HFF-Myc (cell line): ENCODE data around the gene SEBOX.

Source experiments
- DNase-seq: peaks from one replicate; pipeline ENCODE4 v3.0.0-alpha.2; 2011; ENCODE audit warnings: low read depth; ENCODE audit errors: extremely low read depth
- H3K4me3 ChIP-seq: replicated peaks from 2 replicates; pipeline ENCODE4 v1.5.1; 2011; ENCODE audit warnings: low read depth, mild to moderate bottlenecking, control low read depth, low read length
- TF ChIP-seq, protein P1 (sequence below): IDR thresholded peaks from 2 replicates; pipeline ENCODE4 v1.5.1; 2012; ENCODE audit warnings: mild to moderate bottlenecking, low read depth, low read length, control low read depth; ENCODE audit errors: missing control alignments

SEBOX gene

DNA sequence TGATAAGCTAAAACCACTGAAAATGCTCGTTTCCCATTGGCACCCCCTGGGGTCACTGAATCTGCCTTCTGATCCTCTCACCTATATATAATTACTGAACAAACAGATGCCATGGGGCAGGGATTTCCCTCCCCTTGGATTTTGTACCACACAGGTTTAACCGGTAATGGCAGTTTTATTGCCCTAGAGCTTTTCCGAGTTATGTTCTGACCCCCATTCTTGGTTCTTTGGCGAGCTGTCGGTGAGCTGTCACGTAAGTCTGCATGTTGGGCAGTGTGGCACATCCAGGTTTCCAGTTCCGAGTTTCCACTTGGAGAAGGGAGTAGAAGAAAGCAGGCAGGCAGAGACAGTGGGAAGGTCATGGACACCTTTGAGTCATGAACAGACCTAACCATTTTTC, 38.9 kb downstream of the SEBOX start:
- no peak overlapping the region for H3K4me3 ChIP-seq
- TF ChIP-seq, protein P1, sequence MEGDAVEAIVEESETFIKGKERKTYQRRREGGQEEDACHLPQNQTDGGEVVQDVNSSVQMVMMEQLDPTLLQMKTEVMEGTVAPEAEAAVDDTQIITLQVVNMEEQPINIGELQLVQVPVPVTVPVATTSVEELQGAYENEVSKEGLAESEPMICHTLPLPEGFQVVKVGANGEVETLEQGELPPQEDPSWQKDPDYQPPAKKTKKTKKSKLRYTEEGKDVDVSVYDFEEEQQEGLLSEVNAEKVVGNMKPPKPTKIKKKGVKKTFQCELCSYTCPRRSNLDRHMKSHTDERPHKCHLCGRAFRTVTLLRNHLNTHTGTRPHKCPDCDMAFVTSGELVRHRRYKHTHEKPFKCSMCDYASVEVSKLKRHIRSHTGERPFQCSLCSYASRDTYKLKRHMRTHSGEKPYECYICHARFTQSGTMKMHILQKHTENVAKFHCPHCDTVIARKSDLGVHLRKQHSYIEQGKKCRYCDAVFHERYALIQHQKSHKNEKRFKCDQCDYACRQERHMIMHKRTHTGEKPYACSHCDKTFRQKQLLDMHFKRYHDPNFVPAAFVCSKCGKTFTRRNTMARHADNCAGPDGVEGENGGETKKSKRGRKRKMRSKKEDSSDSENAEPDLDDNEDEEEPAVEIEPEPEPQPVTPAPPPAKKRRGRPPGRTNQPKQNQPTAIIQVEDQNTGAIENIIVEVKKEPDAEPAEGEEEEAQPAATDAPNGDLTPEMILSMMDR, result no peak
- no peak for DNase-seq

DNA sequence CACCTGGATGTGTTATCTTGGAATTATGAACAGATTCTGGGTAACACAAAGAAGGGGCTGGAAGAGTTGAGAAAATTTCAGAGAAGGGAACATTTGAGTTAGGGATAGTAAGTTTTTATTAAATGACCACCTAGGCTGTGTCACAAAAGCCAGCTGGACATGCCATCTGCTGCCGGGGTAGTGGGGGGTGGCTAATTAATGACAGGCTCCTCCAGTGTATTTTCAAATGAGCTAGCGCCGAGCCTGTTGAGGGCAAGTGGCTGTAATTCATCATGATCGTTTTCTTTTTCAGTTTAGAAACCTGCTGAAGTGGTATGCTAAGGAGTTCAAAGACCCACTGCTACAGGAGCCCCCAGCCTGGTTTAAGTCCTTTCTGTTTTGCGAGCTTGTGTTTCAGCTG, 39.8 kb downstream of the SEBOX start:
- H3K4me3 ChIP-seq, result no peak overlapping the region
- TF ChIP-seq, protein P1, result no peak
- DNase-seq, result no peak

DNA sequence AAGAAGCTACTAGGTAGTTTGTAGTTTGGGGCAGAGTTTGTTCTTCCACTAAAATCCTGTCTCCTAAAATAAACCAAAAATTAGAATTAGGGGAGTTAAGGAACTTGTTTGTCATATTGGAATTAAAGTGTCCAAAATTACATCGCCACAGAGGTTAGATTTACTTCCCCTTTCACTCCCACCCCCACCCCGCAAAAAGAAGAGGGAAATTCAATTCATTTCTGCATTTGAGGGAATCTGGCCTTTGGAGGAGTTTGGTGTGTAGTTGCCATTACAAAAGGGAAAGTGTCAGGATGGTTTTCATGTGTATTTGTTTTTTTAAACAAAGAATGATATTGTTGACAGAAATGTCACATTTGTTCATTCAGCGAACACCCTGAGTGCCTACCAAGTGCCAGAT, 40.2 kb downstream of the SEBOX start:
- TF ChIP-seq, protein P1, result no peak
- DNase-seq, result no peak
- H3K4me3 ChIP-seq, result no peak overlapping the region

DNA sequence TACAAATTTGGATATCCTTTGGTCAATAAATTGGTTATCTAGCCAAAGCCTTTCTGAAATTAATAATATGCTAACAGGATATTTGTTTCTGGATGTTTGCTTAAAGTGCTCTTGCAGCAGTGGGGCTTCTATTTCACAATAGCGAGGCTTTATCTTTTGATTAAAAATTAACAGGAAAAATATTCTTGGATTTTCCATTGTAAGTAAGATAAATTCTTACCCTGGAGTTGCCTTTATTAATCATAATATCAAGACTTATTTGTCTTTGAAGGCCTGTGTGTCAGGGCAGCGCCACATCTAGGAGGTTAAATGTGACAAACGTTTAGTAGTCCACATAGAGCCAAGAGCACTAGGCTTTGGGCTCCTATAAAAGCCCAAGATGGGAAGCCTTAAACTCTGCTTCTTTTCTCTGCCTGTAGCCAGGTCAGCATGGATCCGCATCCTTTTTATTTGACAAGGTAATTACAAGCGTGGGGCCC, 40.7 kb downstream of the SEBOX start:
- TF ChIP-seq, protein P1, result no peak
- H3K4me3 ChIP-seq, result no peak overlapping the region
- no peak for DNase-seq

DNA sequence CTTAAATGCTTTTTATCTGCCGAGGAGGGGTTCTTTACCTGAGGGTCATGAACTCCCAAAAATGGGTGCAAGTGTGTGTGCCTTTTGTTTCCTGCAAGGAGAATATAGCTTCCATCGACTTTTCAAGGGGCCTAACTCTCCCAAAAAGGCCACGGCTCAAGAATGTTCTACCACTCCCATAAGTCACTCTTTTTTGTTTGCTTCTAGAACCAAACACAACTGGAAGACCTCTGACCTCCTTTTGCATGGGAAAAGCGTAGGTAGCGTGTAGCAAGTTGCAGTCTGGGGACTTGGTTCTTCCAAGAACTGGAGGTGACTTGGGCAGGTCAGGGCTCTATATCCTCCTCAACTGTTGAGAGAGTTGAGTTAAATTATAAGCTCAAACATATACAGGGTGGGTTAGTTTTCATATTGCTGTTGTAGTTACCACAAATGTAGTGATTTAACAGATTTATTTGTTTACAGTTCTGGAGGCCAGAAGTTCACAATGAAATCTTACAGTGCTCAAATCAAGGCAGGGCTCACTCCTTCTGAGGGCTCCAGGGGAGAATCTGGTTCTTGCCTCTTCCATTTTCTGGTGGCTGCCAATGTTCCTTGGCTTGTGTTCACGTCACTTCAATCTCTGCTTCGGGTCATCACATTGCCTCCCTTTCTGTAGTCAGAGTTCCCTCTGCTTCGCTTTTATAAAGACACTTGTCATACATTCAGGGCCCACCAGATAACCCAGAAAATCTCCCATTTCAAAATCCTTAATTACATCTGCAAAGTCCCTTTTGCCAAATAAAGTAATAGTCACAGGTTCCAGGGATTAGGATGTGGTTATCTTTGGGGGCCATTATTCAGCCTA, 44.6 kb downstream of the SEBOX start:
- DNase-seq, result no peak
- TF ChIP-seq, protein P1, result no peak
- peak overlapping the region; percentile 85 for H3K4me3 ChIP-seq

DNA sequence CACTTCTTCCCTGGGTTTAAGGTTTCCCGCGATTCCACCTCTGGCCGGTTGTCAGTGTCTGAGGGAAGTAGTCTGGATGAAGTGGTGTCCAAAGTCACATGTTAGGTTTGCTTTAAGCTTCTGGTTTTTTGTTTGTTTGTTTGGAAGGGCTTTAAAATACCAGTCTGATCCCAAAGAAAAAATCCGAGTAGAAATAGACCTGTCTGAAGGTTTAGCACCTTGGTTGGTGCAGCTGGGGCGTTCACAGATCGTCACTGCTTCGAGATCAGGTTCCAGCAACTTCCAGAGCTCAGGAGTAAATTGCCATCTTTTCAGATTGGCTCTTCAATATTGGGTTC, 45.4 kb downstream of the SEBOX start:
- TF ChIP-seq, protein P1, result no peak
- H3K4me3 ChIP-seq, result peak overlapping the region; percentile 85
- DNase-seq, result no peak
